PC-9 (cell line): ENCODE measurements around the gene PCK2. TPM values are rescaled to one million over a fixed set of nuclear protein-coding genes. Genes with fewer than 3 reads are reported as not detected.

Experiments used
- BruUV-seq: library from RNA; stranded (reverse); fragments of 400-500 nt; replicated peaks from 2 replicates; lab custom pipeline; 2021; lab: Mats Ljungman, UMichigan
- CTCF ChIA-PET: fragments of 300-600 bp; sonication (Branson Sonifier 250); formaldehyde crosslinking; loops from one replicate; lab custom pipeline; 2022; ENCODE audit warnings: antibody characterized with exemption; lab: Charles Lee
- POLR2A ChIA-PET: fragments of 300-600 bp; sonication (Branson Sonifier 250); formaldehyde crosslinking; loops from one replicate; lab custom pipeline; 2022; ENCODE audit warnings: antibody characterized with exemption; ENCODE audit not compliant: unreplicated experiment; lab: Charles Lee
- DNase-seq, 2 experiments: peaks; one replicate each; pipeline versions ENCODE4 v3.0.0 to v3.0.0-alpha.2; 2015 to 2022; ENCODE audit warnings: mixed read lengths in 1 of 2
- H2AFZ ChIP-seq: fragments of 200-600 bp; sonication (generic); 2 replicates; pipeline ENCODE4 v1.8.1; 2017; ENCODE audit warnings: antibody characterized with exemption
- H3F3A ChIP-seq: fragments of 200-600 bp; sonication (generic); 2 replicates; pipeline ENCODE4 v1.8.1; 2017; ENCODE audit warnings: antibody characterized with exemption, mild to moderate bottlenecking, low read depth; ENCODE audit not compliant: insufficient read depth
- H3K27ac ChIP-seq: fragments of 200-600 bp; sonication (generic); 2 replicates; pipeline ENCODE4 v1.6.1; 2016; ENCODE audit warnings: mixed run types
- H3K27me3 ChIP-seq: fragments of 200-600 bp; sonication (generic); 2 replicates; pipeline ENCODE4 v1.6.1; 2016; ENCODE audit warnings: low read depth, mixed run types; ENCODE audit not compliant: insufficient read depth
- H3K36me3 ChIP-seq: fragments of 200-600 bp; sonication (generic); 2 replicates; pipeline ENCODE4 v1.6.1; 2016; ENCODE audit warnings: low read depth, mixed run types
- H3K4me1 ChIP-seq: fragments of 200-600 bp; sonication (generic); replicated peaks from 2 replicates; pipeline ENCODE4 v1.6.1; 2016; ENCODE audit warnings: mixed run types; ENCODE audit not compliant: insufficient read depth
- H3K4me2 ChIP-seq: fragments of 200-600 bp; sonication (generic); 2 replicates; pipeline ENCODE4 v1.6.1; 2017; ENCODE audit warnings: mixed run types
- H3K4me3 ChIP-seq: fragments of 200-600 bp; sonication (generic); 2 replicates; pipeline ENCODE4 v1.6.1; 2016; ENCODE audit warnings: mixed run types
- H3K79me2 ChIP-seq: fragments of 200-600 bp; sonication (generic); 2 replicates; pipeline ENCODE4 v1.6.1; 2017; ENCODE audit warnings: low read depth, mixed run types
- H3K9me2 ChIP-seq: fragments of 200-600 bp; sonication (generic); 2 replicates; pipeline ENCODE4 v1.8.1; 2017; ENCODE audit warnings: mild to moderate bottlenecking; ENCODE audit not compliant: insufficient read depth
- H3K9me3 ChIP-seq: fragments of 200-600 bp; sonication (generic); 2 replicates; pipeline ENCODE4 v1.8.1; 2016; ENCODE audit warnings: low read depth; ENCODE audit not compliant: insufficient read depth
- H4K20me1 ChIP-seq: fragments of 200-600 bp; sonication (generic); 2 replicates; pipeline ENCODE4 v1.8.1; 2017; ENCODE audit not compliant: insufficient read depth
- CTCF ChIP-seq: fragments of 200-600 bp; sonication (generic); conservative IDR thresholded peaks from 2 replicates; pipeline ENCODE4 v1.6.1; 2017; ENCODE audit warnings: mixed run types, antibody characterized with exemption, mild to moderate bottlenecking, moderate library complexity
- EZH2 ChIP-seq: fragments of 200-600 bp; sonication (generic); IDR thresholded peaks from 2 replicates; pipeline ENCODE4 v1.8.0; 2017; ENCODE audit warnings: antibody characterized with exemption, low read depth
- intact Hi-C: fragments of 100-400 bp; cut with micrococcal nuclease; formaldehyde crosslinking; loops from one replicate; pipeline ENCODE4 v1.10.0; 2022; ENCODE audit not compliant: unreplicated experiment
- total RNA-seq: library from RNA; stranded (reverse); gene quantifications from 2 replicates; pipeline ENCODE4 v1.2.3, GENCODE V29; 2021

The PCK2 gene
- total RNA-seq, 1 experiment from 2014 or later, result 77.4 TPM

GRCh38 chr14:24145690-24146452 is 51.8 kb downstream of the PCK2 start:
- CTCF ChIA-PET, result interaction anchor here (0.6 to 1.4 kb wide), 3 partner anchors 15 to 54 kb away, joined by 3 to 4 read pairs (median 4); partner anchors contain the start of genes DCAF11, IRF9 and NRL

GRCh38 chr14:24146453-24146977 is 52.4 kb downstream of the PCK2 start, which contains the start of gene PSME2:
Gene PSME2, minus strand, starts transcription at chr14:24146610. Its CDS starts 29 bp downstream, at chr14:24146581.
- Histone ChIP-seq H3K9me2 (no peaks in the 10 kb centered on the region), H3K4me1 (peaks cover 15% of the 10 kb centered on the region), H3K27ac (peak within 1 kb of the TSS; percentile 29; the same call in 1 of the 2 replicates), H4K20me1 (no peaks in the 10 kb centered on the region), H3K4me2 (peak within 1 kb of the TSS; percentile 93), H3K27me3 (no peaks in the 10 kb centered on the region), H3K79me2 (peaks cover 37% of the 10 kb centered on the region), H3K9me3 (no peaks in the 10 kb centered on the region), H3K4me3 (peak within 1 kb of the TSS; percentile 63), H2AFZ (peak within 1 kb of the TSS; percentile 79), H3K36me3 (no peaks in the 10 kb centered on the region; the same call in 1 of the 2 replicates), H3F3A (peaks cover 10% of the 10 kb centered on the region)
- POLR2A ChIA-PET, result interaction anchor here (0.5 to 1.8 kb wide), 4 partner anchors 32 to 1026 kb away, joined by 3 to 26 read pairs (median 3); partner anchors contain the start of genes DCAF11 and NRL
- CTCF ChIA-PET, result interaction anchor here (0.6 to 1.4 kb wide), 4 partner anchors 15 to 637 kb away, joined by 3 to 4 read pairs (median 4); partner anchors contain the start of genes DCAF11, IRF9 and NRL
- TF ChIP-seq EZH2, result no peak
- intact Hi-C loops, result loop anchor here (1.0 to 2.0 kb wide), 2 partner anchors 32 to 66 kb away; partner anchors contain the start of genes CHMP4A, DCAF11 and NRL
- DNase-seq, result peak; percentile 90 to 95
- no TSS peak for BruUV-seq

More at GRCh38 chr14:24145690-24146452, 51.8 kb downstream of the PCK2 start:
- intact Hi-C loops, result loop anchor here (1.0 to 2.0 kb wide), 2 partner anchors 32 to 67 kb away; partner anchors contain the start of genes CHMP4A, DCAF11 and NRL
- TF ChIP-seq EZH2 (no peak), CTCF (no peak)
- no peak for DNase-seq
- Histone ChIP-seq H3K79me2 (peaks cover 37% of the 10 kb centered on the region), H3K9me2 (no peaks in the 10 kb centered on the region), H3F3A (peaks cover 10% of the 10 kb centered on the region), H3K27me3 (no peaks in the 10 kb centered on the region), H3K4me3 (peak overlapping the region; percentile 63), H3K4me1 (peaks cover 15% of the 10 kb centered on the region), H3K4me2 (peak overlapping the region; percentile 93), H3K9me3 (no peaks in the 10 kb centered on the region), H3K27ac (peak overlapping the region; percentile 29; the same call in 1 of the 2 replicates), H2AFZ (peak overlapping the region; percentile 79), H4K20me1 (no peaks in the 10 kb centered on the region), H3K36me3 (no peaks in the 10 kb centered on the region; the same call in 1 of the 2 replicates)
- POLR2A ChIA-PET, result interaction anchor here (0.5 to 1.8 kb wide), 3 partner anchors 9 to 35 kb away, joined by 4 to 26 read pairs (median 5); partner anchors contain the start of genes DCAF11 and NRL
- TSS peak; percentile 53 for BruUV-seq

GRCh38 chr14:24146978-24147760 is 53.1 kb downstream of the PCK2 start, which contains the start of gene RNF31:
Gene RNF31, plus strand, starts transcription at chr14:24147498. Its CDS starts 201 bp downstream, at chr14:24147699.
- no peaks in the 10 kb centered on the region for H3K27me3 ChIP-seq
- peak within 1 kb of the TSS; percentile 93 for H3K4me2 ChIP-seq
- no TSS peak for BruUV-seq
- H3K4me3 ChIP-seq, result peak within 1 kb of the TSS; percentile 63
- DNase-seq, result peak; percentile 90 to 94
- no peaks in the 10 kb centered on the region for H3K9me3 ChIP-seq
- CTCF ChIA-PET, result interaction anchor here (0.6 to 1.4 kb wide), 4 partner anchors 14 to 637 kb away, joined by 3 to 4 read pairs (median 4); partner anchors contain the start of genes DCAF11, IRF9 and NRL
- peak within 1 kb of the TSS; percentile 29; the same call in 1 of the 2 replicates for H3K27ac ChIP-seq
- intact Hi-C loops, result loop anchor here (1.0 to 2.0 kb wide), 2 partner anchors 33 to 66 kb away; partner anchors contain the start of genes CHMP4A, DCAF11 and NRL
- peaks cover 15% of the 10 kb centered on the region for H3K4me1 ChIP-seq
- H3F3A ChIP-seq, result peaks cover 4% of the 10 kb centered on the region; the same call in 1 of the 2 replicates
- POLR2A ChIA-PET, result interaction anchor here (0.5 to 1.8 kb wide), 5 partner anchors 32 to 1027 kb away, joined by 3 to 26 read pairs (median 3); partner anchors contain the start of genes DCAF11 and NRL
- no peak for TF ChIP-seq CTCF
- TF ChIP-seq EZH2, result no peak
- H2AFZ ChIP-seq, result peak within 1 kb of the TSS; percentile 79
- peaks cover 37% of the 10 kb centered on the region for H3K79me2 ChIP-seq
- H3K36me3 ChIP-seq, result no peaks in the 10 kb centered on the region; the same call in 1 of the 2 replicates
- H3K9me2 ChIP-seq, result no peaks in the 10 kb centered on the region
- H4K20me1 ChIP-seq, result no peaks in the 10 kb centered on the region
